Thoracic aorta (tissue), 2 donors: Measurements from ENCODE around the gene PCDH9. TPM values are rescaled to one million over a fixed set of nuclear protein-coding genes. Genes with fewer than 3 reads are reported as not detected.

Source experiments
- ATAC-seq: fragments of 150-250 bp; one replicate; pipeline ENCODE4 v1.8.0; 2017; ENCODE audit warnings: low read depth; ENCODE audit not compliant: insufficient number of reproducible peaks, low FRiP score
- DNase-seq: peaks from one replicate; pipeline ENCODE4 v3.0.0-alpha.2; 2020; ENCODE audit warnings: low spot score
- H3K27ac ChIP-seq, 2 donors: fragments of 200-600 bp; sonication (generic); 1 replicate in 1 of 2; 2 replicates in 1 of 2; pipeline ENCODE4 v1.5.1; 2016; ENCODE audit warnings: mild to moderate bottlenecking in 2 of 2, moderate library complexity in 2 of 2
- H3K27me3 ChIP-seq: fragments of 200-600 bp; sonication (generic); replicated peaks from 2 replicates; pipeline ENCODE4 v1.6.0; 2016; ENCODE audit warnings: mild to moderate bottlenecking; ENCODE audit not compliant: insufficient read depth
- H3K36me3 ChIP-seq: fragments of 200-600 bp; sonication (generic); one replicate; pipeline ENCODE4 v1.5.1; 2016
- H3K4me1 ChIP-seq, 2 donors: fragments of 200-600 bp; sonication (generic); 1 replicate in 1 of 2; 2 replicates in 1 of 2; pipeline versions ENCODE4 v1.5.1 to v1.6.0; 2016; ENCODE audit warnings: low read depth in 2 of 2, mild to moderate bottlenecking in 1 of 2; ENCODE audit not compliant: control insufficient read depth in 1 of 2
- H3K4me3 ChIP-seq: fragments of 200-600 bp; sonication (generic); 2 replicates; pipeline ENCODE4 v1.5.1; 2016; ENCODE audit warnings: mild to moderate bottlenecking
- H3K9me3 ChIP-seq: fragments of 200-600 bp; sonication (generic); 2 replicates; pipeline ENCODE4 v1.5.1; 2016
- total RNA-seq, 2 donors: library from RNA; depleted of rRNA; stranded (reverse); fragments of >200 nt; gene quantifications; one replicate each; pipeline versions ENCODE4 v1.1.0 to v1.2.3, GENCODE V29; 2016
- TF ChIP-seq, protein P1 (sequence below): fragments of 200-600 bp; sonication (generic); IDR thresholded peaks from one replicate; pipeline ENCODE4 v1.5.1; 2019; ENCODE audit warnings: antibody characterized with exemption

PCDH9 gene
- total RNA-seq, 2 donors from 2014 or later: 12.3 to 15.3 TPM

DNA sequence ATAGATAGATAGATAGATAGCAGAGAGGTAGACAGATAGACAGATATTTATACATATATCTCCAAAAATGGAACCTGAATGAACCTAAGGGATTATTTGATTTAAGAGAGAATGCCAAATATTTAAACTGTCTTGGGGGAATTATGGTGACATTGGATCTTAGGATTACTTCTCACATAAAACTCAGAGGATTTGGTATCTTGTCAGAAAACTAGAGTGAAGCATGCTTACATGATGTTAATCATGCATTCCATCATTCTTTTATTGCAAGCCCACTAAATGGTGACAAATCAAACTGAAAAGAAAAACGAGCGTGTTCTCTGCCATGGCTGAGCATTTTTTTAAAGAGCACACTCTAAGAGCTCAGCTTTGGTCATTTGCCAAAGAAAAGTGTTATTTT is 165.2 kb downstream of the PCDH9 start:
- H3K9me3 ChIP-seq: no peaks in the 10 kb centered on the region
- no peak overlapping the region for H3K27ac ChIP-seq
- no peak for ATAC-seq
- TF ChIP-seq, protein P1, sequence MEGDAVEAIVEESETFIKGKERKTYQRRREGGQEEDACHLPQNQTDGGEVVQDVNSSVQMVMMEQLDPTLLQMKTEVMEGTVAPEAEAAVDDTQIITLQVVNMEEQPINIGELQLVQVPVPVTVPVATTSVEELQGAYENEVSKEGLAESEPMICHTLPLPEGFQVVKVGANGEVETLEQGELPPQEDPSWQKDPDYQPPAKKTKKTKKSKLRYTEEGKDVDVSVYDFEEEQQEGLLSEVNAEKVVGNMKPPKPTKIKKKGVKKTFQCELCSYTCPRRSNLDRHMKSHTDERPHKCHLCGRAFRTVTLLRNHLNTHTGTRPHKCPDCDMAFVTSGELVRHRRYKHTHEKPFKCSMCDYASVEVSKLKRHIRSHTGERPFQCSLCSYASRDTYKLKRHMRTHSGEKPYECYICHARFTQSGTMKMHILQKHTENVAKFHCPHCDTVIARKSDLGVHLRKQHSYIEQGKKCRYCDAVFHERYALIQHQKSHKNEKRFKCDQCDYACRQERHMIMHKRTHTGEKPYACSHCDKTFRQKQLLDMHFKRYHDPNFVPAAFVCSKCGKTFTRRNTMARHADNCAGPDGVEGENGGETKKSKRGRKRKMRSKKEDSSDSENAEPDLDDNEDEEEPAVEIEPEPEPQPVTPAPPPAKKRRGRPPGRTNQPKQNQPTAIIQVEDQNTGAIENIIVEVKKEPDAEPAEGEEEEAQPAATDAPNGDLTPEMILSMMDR: no peak
- H3K4me3 ChIP-seq: no peak overlapping the region
- DNase-seq: no peak
- no peaks in the 10 kb centered on the region for H3K27me3 ChIP-seq
- no peaks in the 10 kb centered on the region for H3K36me3 ChIP-seq
- H3K4me1 ChIP-seq: no peaks in the 10 kb centered on the region

DNA sequence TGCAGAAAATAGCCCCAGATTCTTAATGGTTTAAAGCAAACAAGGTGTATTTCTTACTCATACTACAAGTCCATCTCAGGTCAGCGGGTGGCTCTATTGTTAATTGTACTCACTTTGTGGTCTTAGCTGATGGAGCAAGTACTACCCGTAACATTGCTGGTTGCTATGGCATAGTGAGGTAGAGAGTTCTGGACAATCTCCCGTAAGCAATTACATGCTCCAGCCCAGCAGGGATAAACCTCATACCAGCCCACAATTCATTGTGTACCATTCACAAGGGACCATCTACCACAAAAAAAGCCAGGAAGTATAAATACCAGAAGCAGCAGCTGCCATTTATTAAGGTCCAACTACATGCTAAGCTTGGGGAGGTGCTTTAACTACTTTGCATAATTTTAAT is 167.1 kb downstream of the PCDH9 start:
- no peak overlapping the region for H3K27ac ChIP-seq
- no peaks in the 10 kb centered on the region for H3K4me1 ChIP-seq
- H3K36me3 ChIP-seq: no peaks in the 10 kb centered on the region
- H3K4me3 ChIP-seq: no peak overlapping the region
- DNase-seq: no peak
- no peak for ATAC-seq
- no peaks in the 10 kb centered on the region for H3K27me3 ChIP-seq
- TF ChIP-seq, protein P1: no peak
- H3K9me3 ChIP-seq: no peaks in the 10 kb centered on the region

DNA sequence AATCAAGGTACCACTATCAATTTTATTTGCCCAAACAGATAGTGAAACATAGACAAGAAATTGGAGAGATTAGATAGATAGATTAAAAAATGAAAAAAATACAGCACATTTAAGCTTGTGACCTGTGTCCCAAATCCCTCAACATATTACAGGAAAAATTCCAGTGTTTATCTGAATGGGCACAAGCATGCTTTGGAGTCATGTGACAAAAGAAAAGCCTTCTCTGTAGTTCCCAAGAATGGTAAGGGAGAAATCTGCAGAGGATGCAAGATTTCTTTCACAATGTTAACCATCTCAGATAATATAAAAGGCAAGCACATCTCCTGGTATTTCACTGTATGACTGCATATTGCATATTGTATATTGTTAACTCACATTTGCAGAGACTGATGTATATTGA is 168.0 kb downstream of the PCDH9 start:
- H3K4me1 ChIP-seq: no peaks in the 10 kb centered on the region
- H3K27me3 ChIP-seq: no peaks in the 10 kb centered on the region
- ATAC-seq: no peak
- H3K4me3 ChIP-seq: no peak overlapping the region
- no peaks in the 10 kb centered on the region for H3K9me3 ChIP-seq
- TF ChIP-seq, protein P1: no peak
- H3K27ac ChIP-seq: no peak overlapping the region
- H3K36me3 ChIP-seq: no peaks in the 10 kb centered on the region
- no peak for DNase-seq

DNA sequence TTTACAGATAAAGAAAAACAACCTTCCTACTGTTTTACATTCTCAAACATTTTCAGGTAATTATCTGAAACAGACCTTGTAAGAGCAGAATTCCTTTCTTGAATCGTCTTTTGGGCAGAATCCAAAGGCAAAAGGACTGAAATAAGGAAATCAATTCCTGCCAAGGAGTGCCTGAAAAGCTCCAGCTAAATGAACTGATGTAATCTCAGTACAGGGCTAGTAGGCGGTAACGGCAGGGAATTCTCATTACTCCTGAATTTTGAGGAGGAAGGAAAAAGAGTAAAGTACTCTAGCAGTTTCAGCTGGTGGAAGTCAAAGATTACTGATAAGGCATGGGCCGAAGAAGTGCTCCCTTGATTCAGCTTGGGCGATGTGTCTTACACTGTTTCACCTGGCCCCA is 168.4 kb downstream of the PCDH9 start:
- no peak overlapping the region for H3K4me3 ChIP-seq
- no peaks in the 10 kb centered on the region for H3K27me3 ChIP-seq
- ATAC-seq: no peak
- TF ChIP-seq, protein P1: no peak
- DNase-seq: no peak
- H3K4me1 ChIP-seq: no peaks in the 10 kb centered on the region
- H3K36me3 ChIP-seq: no peaks in the 10 kb centered on the region
- no peaks in the 10 kb centered on the region for H3K9me3 ChIP-seq
- H3K27ac ChIP-seq: no peak overlapping the region

DNA sequence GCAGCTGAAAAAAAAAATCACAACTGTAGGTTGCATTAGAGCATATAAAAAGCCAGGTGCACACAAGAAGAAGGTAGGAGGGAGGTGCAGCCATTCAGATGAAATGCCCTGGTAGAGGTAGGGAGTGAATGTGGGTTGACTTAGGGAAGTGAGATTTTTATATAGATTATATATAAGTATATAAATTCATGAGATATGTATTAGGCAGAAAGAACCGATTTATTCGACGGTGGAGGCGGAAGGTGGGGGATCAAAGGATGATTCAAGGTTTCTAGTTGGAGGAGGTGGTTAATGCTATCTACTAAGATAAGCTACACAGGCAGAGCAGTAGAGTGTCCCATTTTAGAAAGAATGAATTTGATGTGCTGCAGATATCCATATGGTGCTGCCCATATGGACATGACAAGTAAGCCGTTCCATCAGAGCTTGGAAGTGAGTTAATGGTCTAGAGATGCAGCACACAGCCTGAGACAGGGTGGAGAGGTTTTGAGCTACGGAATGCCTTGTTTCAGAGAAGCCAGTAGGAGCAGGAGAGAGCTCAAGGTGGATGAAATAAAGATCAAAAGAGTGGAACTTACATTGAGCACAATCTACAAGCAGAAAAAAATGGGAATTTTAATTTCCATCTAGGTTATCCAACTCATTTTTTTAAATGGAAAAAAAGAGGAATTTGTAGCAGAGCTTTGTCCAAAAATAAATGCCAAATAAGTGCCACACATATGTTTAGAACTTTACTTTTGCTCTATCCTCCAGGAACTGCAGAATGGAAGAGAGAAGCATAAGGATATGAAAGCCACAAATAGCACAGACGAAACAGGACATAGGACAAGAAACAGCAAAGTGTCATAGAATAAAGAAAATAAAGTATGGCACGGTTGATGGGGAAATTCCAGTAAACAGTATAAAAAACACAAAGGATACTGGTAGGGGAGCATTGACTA is 177.3 kb downstream of the PCDH9 start:
- ATAC-seq: no peak
- no peaks in the 10 kb centered on the region for H3K9me3 ChIP-seq
- H3K27ac ChIP-seq: no peak overlapping the region

More for the DNA sequence above, 177.3 kb downstream of the PCDH9 start:
- Histone ChIP-seq H3K4me3 (no peak overlapping the region), H3K4me1 (peaks cover 4 to 9% of the 10 kb centered on the region in 2 donors), H3K27me3 (no peaks in the 10 kb centered on the region), H3K36me3 (no peaks in the 10 kb centered on the region)
- TF ChIP-seq, protein P1: no peak
- no peak for DNase-seq
